ENCODE measurements around the gene TSLP.

Gene TSLP

GRCh38 chr5:111072949-111073682, 1.6 kb downstream of the TSLP start:
- Histone ChIP-seq H3K27ac (ENCODE audit: low read length) (no peak overlapping the region), H3K4me2 (ENCODE audit: insufficient read depth, low read length) (no peak overlapping the region), H3K27me3 (ENCODE audit: insufficient read depth, low read length, poor library complexity) (peaks cover 18% of the 10 kb centered on the region), H2AFZ (ENCODE audit: low read depth, low read length) (no peak overlapping the region), H4K20me1 (ENCODE audit: insufficient read depth, low read length) (no peaks in the 10 kb centered on the region), H3K9ac (ENCODE audit: low read depth, low read length) (no peak overlapping the region), H3K79me2 (ENCODE audit: insufficient read depth, low read length) (no peaks in the 10 kb centered on the region), H3K4me1 (ENCODE audit: insufficient read depth, low read length) (no peaks in the 10 kb centered on the region), H3K4me3 (ENCODE audit: low read depth in 1 of 2, low read length in 2 of 2) (no peak overlapping the region), H3K9me3 (ENCODE audit: insufficient read depth, low read length, severe bottlenecking) (no peaks in the 10 kb centered on the region), H3K36me3 (ENCODE audit: insufficient read depth, low read length) (no peaks in the 10 kb centered on the region)
- ATAC-seq (ENCODE audit: insufficient read depth, low read depth), result no peak
- no peak for TF ChIP-seq EZH2 (IDR thresholded peaks at IDR 0.05; ENCODE audit: borderline replicate concordance, low read depth, low read length, severe bottlenecking)
- TF ChIP-seq, protein P1, sequence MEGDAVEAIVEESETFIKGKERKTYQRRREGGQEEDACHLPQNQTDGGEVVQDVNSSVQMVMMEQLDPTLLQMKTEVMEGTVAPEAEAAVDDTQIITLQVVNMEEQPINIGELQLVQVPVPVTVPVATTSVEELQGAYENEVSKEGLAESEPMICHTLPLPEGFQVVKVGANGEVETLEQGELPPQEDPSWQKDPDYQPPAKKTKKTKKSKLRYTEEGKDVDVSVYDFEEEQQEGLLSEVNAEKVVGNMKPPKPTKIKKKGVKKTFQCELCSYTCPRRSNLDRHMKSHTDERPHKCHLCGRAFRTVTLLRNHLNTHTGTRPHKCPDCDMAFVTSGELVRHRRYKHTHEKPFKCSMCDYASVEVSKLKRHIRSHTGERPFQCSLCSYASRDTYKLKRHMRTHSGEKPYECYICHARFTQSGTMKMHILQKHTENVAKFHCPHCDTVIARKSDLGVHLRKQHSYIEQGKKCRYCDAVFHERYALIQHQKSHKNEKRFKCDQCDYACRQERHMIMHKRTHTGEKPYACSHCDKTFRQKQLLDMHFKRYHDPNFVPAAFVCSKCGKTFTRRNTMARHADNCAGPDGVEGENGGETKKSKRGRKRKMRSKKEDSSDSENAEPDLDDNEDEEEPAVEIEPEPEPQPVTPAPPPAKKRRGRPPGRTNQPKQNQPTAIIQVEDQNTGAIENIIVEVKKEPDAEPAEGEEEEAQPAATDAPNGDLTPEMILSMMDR (IDR thresholded peaks at IDR 0.05; ENCODE audit: borderline replicate concordance, extremely low read depth, low read length, poor library complexity, severe bottlenecking), result no peak
- DNase-seq, result no peak

DNA sequence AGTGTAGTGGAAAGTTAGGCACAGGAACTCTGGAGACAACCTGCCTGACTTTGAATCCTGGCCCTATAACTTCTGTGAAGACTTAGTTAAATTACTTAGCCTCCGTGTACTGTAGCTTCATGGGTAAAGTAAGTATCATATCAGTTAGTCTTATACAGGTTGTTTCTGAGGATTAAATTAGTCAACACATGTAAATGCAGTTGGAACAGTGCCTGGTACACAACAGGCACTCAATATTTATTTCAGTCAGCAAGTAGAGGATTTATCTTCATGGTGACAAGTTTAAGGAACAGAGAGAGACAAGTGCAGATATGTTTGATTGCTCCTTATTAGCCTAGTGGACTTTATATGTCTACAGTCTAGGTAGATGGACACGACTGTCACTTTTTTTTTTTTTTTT, 2.7 kb downstream of the TSLP start:
- Histone ChIP-seq H3K79me2 (ENCODE audit: insufficient read depth, low read length) (no peaks in the 10 kb centered on the region), H3K4me1 (ENCODE audit: insufficient read depth, low read length) (no peaks in the 10 kb centered on the region), H3K4me3 (ENCODE audit: low read depth in 1 of 2, low read length in 2 of 2) (no peak overlapping the region), H3K9ac (ENCODE audit: low read depth, low read length) (no peak overlapping the region), H3K9me3 (ENCODE audit: insufficient read depth, low read length, severe bottlenecking) (no peaks in the 10 kb centered on the region), H3K36me3 (ENCODE audit: insufficient read depth, low read length) (no peaks in the 10 kb centered on the region), H3K27ac (ENCODE audit: low read length) (no peak overlapping the region), H3K4me2 (ENCODE audit: insufficient read depth, low read length) (no peak overlapping the region), H4K20me1 (ENCODE audit: insufficient read depth, low read length) (no peaks in the 10 kb centered on the region), H3K27me3 (ENCODE audit: insufficient read depth, low read length, poor library complexity) (peaks cover 10% of the 10 kb centered on the region), H2AFZ (ENCODE audit: low read depth, low read length) (no peak overlapping the region)
- TF ChIP-seq, protein P1 (IDR thresholded peaks at IDR 0.05; ENCODE audit: borderline replicate concordance, extremely low read depth, low read length, poor library complexity, severe bottlenecking), result no peak
- no peak for TF ChIP-seq EZH2 (IDR thresholded peaks at IDR 0.05; ENCODE audit: borderline replicate concordance, low read depth, low read length, severe bottlenecking)
- no peak for ATAC-seq (ENCODE audit: insufficient read depth, low read depth)
- DNase-seq, result no peak

- Histone ChIP-seq H3K27me3 (ENCODE audit: insufficient read depth, low read length, poor library complexity) (peaks cover 5% of the 10 kb centered on the region), H3K4me3 (ENCODE audit: low read depth in 1 of 2, low read length in 2 of 2) (no peak overlapping the region), H3K27ac (ENCODE audit: low read length) (no peak overlapping the region), H4K20me1 (ENCODE audit: insufficient read depth, low read length) (no peaks in the 10 kb centered on the region), H3K4me1 (ENCODE audit: insufficient read depth, low read length) (no peaks in the 10 kb centered on the region), H3K4me2 (ENCODE audit: insufficient read depth, low read length) (no peak overlapping the region), H3K36me3 (ENCODE audit: insufficient read depth, low read length) (no peaks in the 10 kb centered on the region), H3K79me2 (ENCODE audit: insufficient read depth, low read length) (no peaks in the 10 kb centered on the region), H3K9me3 (ENCODE audit: insufficient read depth, low read length, severe bottlenecking) (no peaks in the 10 kb centered on the region), H2AFZ (ENCODE audit: low read depth, low read length) (no peak overlapping the region), H3K9ac (ENCODE audit: low read depth, low read length) (no peak overlapping the region)
- no peak for DNase-seq
- ATAC-seq (ENCODE audit: insufficient read depth, low read depth), result no peak
- no peak for TF ChIP-seq EZH2 (IDR thresholded peaks at IDR 0.05; ENCODE audit: borderline replicate concordance, low read depth, low read length, severe bottlenecking)
- TF ChIP-seq, protein P1 (IDR thresholded peaks at IDR 0.05; ENCODE audit: borderline replicate concordance, extremely low read depth, low read length, poor library complexity, severe bottlenecking), result no peak
These were observed 4.0 kb downstream of the TSLP start for GRCh38 chr5:111075520-111075919.
